SHP77 treated with DMSO at 0.1 percent for 48 hours (cell line): ENCODE results near the gene KRT77.
"Not testable (repeated sequence)": the region's sequence is repeated elsewhere in the genome, so short reads cannot be mapped to it uniquely, and the experiment has no call there.

Experiments
- DNase-seq: peaks from one replicate; lab custom pipeline; 2025; lab: John Stamatoyannopoulos, UW

KRT77 gene

GRCh38 chr12:52703424-52703823 lies at the start of gene KRT77:
TSS of gene KRT77 (minus strand) at chr12:52703524. CDS start at chr12:52703434, 90 bp downstream.
- DNase-seq = no peak

- DNase-seq = no peak
Observed at GRCh38 chr12:52752516-52752915, 49.2 kb upstream of the KRT77 start.

GRCh38 chr12:52751795-52752194 lies 48.5 kb upstream of the KRT77 start:
- DNase-seq = no peak

GRCh38 chr12:52750532-52750931 lies 47.2 kb upstream of the KRT77 start:
- DNase-seq = not testable (repeated sequence)

GRCh38 chr12:52749827-52750226 lies 46.5 kb upstream of the KRT77 start:
- DNase-seq = no peak

GRCh38 chr12:52748578-52748977 lies 45.3 kb upstream of the KRT77 start:
- no peak for DNase-seq

- DNase-seq = no peak
Observed at GRCh38 chr12:52745554-52745953, 42.2 kb upstream of the KRT77 start.

GRCh38 chr12:52744493-52745156 lies 41.3 kb upstream of the KRT77 start:
- no peak for DNase-seq

GRCh38 chr12:52742822-52743457 lies 39.6 kb upstream of the KRT77 start:
- no peak for DNase-seq

- no peak for DNase-seq
Observed at GRCh38 chr12:52742196-52742580, 38.9 kb upstream of the KRT77 start.

GRCh38 chr12:52741375-52742195 lies 38.3 kb upstream of the KRT77 start:
- DNase-seq = no peak

GRCh38 chr12:52740584-52740983 lies 37.3 kb upstream of the KRT77 start:
- DNase-seq = no peak

- no peak for DNase-seq
Observed at GRCh38 chr12:52739963-52740362, 36.6 kb upstream of the KRT77 start.

GRCh38 chr12:52735816-52736632 lies 32.7 kb upstream of the KRT77 start:
- no peak for DNase-seq

- no peak for DNase-seq
Observed at GRCh38 chr12:52735106-52735505, 31.8 kb upstream of the KRT77 start.

GRCh38 chr12:52730793-52731192 lies 27.5 kb upstream of the KRT77 start:
- no peak for DNase-seq

GRCh38 chr12:52730383-52730782 lies 27.1 kb upstream of the KRT77 start:
- no peak for DNase-seq

GRCh38 chr12:52729147-52729546 lies 25.8 kb upstream of the KRT77 start:
- DNase-seq = no peak

GRCh38 chr12:52728374-52728773 lies 25.1 kb upstream of the KRT77 start:
- DNase-seq = no peak

GRCh38 chr12:52727037-52727436 lies 23.7 kb upstream of the KRT77 start:
- DNase-seq = no peak

- no peak for DNase-seq
Observed at GRCh38 chr12:52726451-52726850, 23.1 kb upstream of the KRT77 start.

- no peak for DNase-seq
Observed at GRCh38 chr12:52724384-52724783, 21.1 kb upstream of the KRT77 start.
